Spleen (tissue), 7 donors: Measurements from ENCODE around the gene NBPF3.

Source experiments
- POLR2A ChIP-seq, 3 donors: fragments of 450-650 bp; IDR thresholded peaks; one replicate each; pipeline ENCODE4 v1.5.1; 2017; ENCODE audit warnings: antibody characterized with exemption in 3 of 3, mild to moderate bottlenecking in 1 of 3
- POLR2AphosphoS5 ChIP-seq, 3 donors: sonication (generic); formaldehyde crosslinking; IDR thresholded peaks; one replicate each; pipeline ENCODE4 v1.5.1; 2017; ENCODE audit warnings: antibody characterized with exemption in 3 of 3
- TF ChIP-seq, protein P1 (sequence below), 11 experiments: fragments of 200-600 bp in 7 of 11; fragments of 450-650 bp in 4 of 11; sonication (generic) in 4 of 11; IDR thresholded peaks in 8 of 11; conservative IDR thresholded peaks in 3 of 11; 1 replicate in 7 of 11; 2 replicates in 4 of 11; pipeline versions ENCODE4 v1.4.0 to v1.8.0; 2016 to 2021; ENCODE audit warnings: antibody characterized with exemption in 11 of 11, inconsistent platforms in 4 of 11, mild to moderate bottlenecking in 1 of 11
- donor health status: DM: no; HTN: no; CAD: no; lungs with moderate emphysema.
- donor health status: DM: no; HTN: no; CAD: no.
- donor health status: DM: no; HTN: no; CAD: no.

- TF ChIP-seq POLR2AphosphoS5 (IDR thresholded peaks at IDR 0.05) = no peak
- no peak for TF ChIP-seq POLR2A (IDR thresholded peaks at IDR 0.05)
- TF ChIP-seq, protein P1, sequence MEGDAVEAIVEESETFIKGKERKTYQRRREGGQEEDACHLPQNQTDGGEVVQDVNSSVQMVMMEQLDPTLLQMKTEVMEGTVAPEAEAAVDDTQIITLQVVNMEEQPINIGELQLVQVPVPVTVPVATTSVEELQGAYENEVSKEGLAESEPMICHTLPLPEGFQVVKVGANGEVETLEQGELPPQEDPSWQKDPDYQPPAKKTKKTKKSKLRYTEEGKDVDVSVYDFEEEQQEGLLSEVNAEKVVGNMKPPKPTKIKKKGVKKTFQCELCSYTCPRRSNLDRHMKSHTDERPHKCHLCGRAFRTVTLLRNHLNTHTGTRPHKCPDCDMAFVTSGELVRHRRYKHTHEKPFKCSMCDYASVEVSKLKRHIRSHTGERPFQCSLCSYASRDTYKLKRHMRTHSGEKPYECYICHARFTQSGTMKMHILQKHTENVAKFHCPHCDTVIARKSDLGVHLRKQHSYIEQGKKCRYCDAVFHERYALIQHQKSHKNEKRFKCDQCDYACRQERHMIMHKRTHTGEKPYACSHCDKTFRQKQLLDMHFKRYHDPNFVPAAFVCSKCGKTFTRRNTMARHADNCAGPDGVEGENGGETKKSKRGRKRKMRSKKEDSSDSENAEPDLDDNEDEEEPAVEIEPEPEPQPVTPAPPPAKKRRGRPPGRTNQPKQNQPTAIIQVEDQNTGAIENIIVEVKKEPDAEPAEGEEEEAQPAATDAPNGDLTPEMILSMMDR (IDR thresholded peaks at IDR 0.05 in 8 of 11, conservative IDR thresholded peaks at IDR 0.05 in 3 of 11) = no peak
Observed at GRCh38 chr1:21489146-21489545, 49.2 kb downstream of the NBPF3 start.
